MM.1S (cell line): ENCODE measurements around the gene FRAS1.

Experiments
- DNase-seq: peaks from one replicate; pipeline ENCODE4 v3.0.0-alpha.2; 2015
- H2AFZ ChIP-seq: fragments of 300-600 bp; sonication (generic); 2 replicates; pipeline ENCODE4 v1.6.0; 2016; ENCODE audit warnings: antibody characterized with exemption, low read length
- H3F3A ChIP-seq: fragments of 300-600 bp; sonication (generic); 2 replicates; pipeline ENCODE4 v1.6.1; 2016; ENCODE audit warnings: mild to moderate bottlenecking, antibody characterized with exemption, low read length, moderate library complexity, mixed read lengths; ENCODE audit not compliant: insufficient read depth
- H3K27ac ChIP-seq: fragments of 300-600 bp; sonication (generic); 2 replicates; pipeline ENCODE4 v1.5.1; 2016; ENCODE audit warnings: mild to moderate bottlenecking, low read length
- H3K27me3 ChIP-seq: fragments of 300-600 bp; sonication (generic); replicated peaks from 2 replicates; pipeline ENCODE4 v1.6.0; 2016; ENCODE audit warnings: low read length; ENCODE audit not compliant: insufficient read depth
- H3K36me3 ChIP-seq: fragments of 300-600 bp; sonication (generic); replicated peaks from 2 replicates; pipeline ENCODE4 v1.6.1; 2016; ENCODE audit warnings: mild to moderate bottlenecking, low read length, mixed read lengths; ENCODE audit not compliant: insufficient read depth
- H3K4me1 ChIP-seq: fragments of 300-600 bp; sonication (generic); 2 replicates; pipeline ENCODE4 v1.6.1; 2016; ENCODE audit warnings: low read length, mixed read lengths
- H3K4me2 ChIP-seq: fragments of 300-600 bp; sonication (generic); 2 replicates; pipeline ENCODE4 v1.6.0; 2016; ENCODE audit warnings: low read depth, low read length
- H3K4me3 ChIP-seq: fragments of 300-600 bp; sonication (generic); 2 replicates; pipeline ENCODE4 v1.5.1; 2016; ENCODE audit warnings: low read length, mixed read lengths
- H3K79me2 ChIP-seq: fragments of 300-600 bp; sonication (generic); 2 replicates; pipeline ENCODE4 v1.6.1; 2016; ENCODE audit warnings: mixed run types, low read length, mixed read lengths
- H3K9ac ChIP-seq: fragments of 300-600 bp; sonication (generic); 2 replicates; pipeline ENCODE4 v1.6.1; 2016; ENCODE audit warnings: low read length, mixed read lengths
- H3K9me2 ChIP-seq: fragments of 300-600 bp; sonication (generic); replicated peaks from 2 replicates; pipeline ENCODE4 v1.6.1; 2016; ENCODE audit warnings: mild to moderate bottlenecking, low read length, mixed read lengths; ENCODE audit not compliant: insufficient read depth
- H3K9me3 ChIP-seq: fragments of 300-600 bp; sonication (generic); replicated peaks from 2 replicates; pipeline ENCODE4 v1.6.1; 2016; ENCODE audit warnings: mild to moderate bottlenecking, low read length, mixed read lengths; ENCODE audit not compliant: insufficient read depth
- H4K20me1 ChIP-seq: fragments of 300-600 bp; sonication (generic); 2 replicates; pipeline ENCODE4 v1.6.1; 2016; ENCODE audit warnings: mild to moderate bottlenecking, low read length, moderate library complexity, mixed read lengths; ENCODE audit not compliant: insufficient read depth
- EZH2 ChIP-seq: fragments of 300-600 bp; sonication (generic); optimal IDR thresholded peaks from 2 replicates; pipeline ENCODE3; 2017; ENCODE audit warnings: low read depth, mild to moderate bottlenecking, antibody characterized with exemption, low read length, mixed read lengths
- EZH2phosphoT487 ChIP-seq: fragments of 300-600 bp; sonication (generic); IDR thresholded peaks from 2 replicates; pipeline ENCODE4 v1.6.1; 2018; ENCODE audit warnings: antibody characterized with exemption, low read length
- TF ChIP-seq, protein P1 (sequence below): fragments of 300-600 bp; sonication (generic); IDR thresholded peaks from 2 replicates; pipeline ENCODE4 v1.5.1; 2016; ENCODE audit warnings: antibody characterized with exemption, low read length, mixed read lengths

Gene FRAS1

DNA sequence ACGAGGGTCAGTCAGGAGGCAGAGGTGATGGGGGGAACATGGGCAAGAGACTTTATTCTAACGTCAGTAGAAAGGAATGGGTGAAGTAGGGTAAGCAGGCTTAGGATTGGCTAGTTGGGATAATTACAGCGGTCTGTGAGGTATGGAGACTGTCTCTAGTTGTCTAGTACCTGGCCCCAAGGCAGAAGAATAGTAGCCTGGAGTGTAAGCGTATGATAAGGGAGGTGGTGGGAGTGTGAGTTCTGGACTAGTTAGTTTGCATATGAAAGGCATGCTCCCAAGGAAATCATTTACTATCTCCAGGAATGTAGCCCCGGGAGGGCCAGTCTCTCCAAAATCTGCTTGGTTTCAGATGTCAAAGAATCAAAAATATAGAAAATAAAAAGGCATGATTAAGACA is 274.8 kb downstream of the FRAS1 start:
- TF ChIP-seq, protein P1, sequence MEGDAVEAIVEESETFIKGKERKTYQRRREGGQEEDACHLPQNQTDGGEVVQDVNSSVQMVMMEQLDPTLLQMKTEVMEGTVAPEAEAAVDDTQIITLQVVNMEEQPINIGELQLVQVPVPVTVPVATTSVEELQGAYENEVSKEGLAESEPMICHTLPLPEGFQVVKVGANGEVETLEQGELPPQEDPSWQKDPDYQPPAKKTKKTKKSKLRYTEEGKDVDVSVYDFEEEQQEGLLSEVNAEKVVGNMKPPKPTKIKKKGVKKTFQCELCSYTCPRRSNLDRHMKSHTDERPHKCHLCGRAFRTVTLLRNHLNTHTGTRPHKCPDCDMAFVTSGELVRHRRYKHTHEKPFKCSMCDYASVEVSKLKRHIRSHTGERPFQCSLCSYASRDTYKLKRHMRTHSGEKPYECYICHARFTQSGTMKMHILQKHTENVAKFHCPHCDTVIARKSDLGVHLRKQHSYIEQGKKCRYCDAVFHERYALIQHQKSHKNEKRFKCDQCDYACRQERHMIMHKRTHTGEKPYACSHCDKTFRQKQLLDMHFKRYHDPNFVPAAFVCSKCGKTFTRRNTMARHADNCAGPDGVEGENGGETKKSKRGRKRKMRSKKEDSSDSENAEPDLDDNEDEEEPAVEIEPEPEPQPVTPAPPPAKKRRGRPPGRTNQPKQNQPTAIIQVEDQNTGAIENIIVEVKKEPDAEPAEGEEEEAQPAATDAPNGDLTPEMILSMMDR = no peak
- no peak for TF ChIP-seq EZH2phosphoT487
- no peak for TF ChIP-seq EZH2
- Histone ChIP-seq H3K9me2 (no peaks in the 10 kb centered on the region), H3K36me3 (no peaks in the 10 kb centered on the region), H3K79me2 (no peaks in the 10 kb centered on the region), H3K27me3 (no peaks in the 10 kb centered on the region), H3K27ac (no peak overlapping the region), H3K9ac (no peak overlapping the region), H2AFZ (no peak overlapping the region), H3K4me1 (no peaks in the 10 kb centered on the region), H3K4me3 (no peak overlapping the region), H4K20me1 (no peaks in the 10 kb centered on the region), H3K9me3 (no peaks in the 10 kb centered on the region), H3K4me2 (no peak overlapping the region), H3F3A (no peaks in the 10 kb centered on the region)
- no peak for DNase-seq

DNA sequence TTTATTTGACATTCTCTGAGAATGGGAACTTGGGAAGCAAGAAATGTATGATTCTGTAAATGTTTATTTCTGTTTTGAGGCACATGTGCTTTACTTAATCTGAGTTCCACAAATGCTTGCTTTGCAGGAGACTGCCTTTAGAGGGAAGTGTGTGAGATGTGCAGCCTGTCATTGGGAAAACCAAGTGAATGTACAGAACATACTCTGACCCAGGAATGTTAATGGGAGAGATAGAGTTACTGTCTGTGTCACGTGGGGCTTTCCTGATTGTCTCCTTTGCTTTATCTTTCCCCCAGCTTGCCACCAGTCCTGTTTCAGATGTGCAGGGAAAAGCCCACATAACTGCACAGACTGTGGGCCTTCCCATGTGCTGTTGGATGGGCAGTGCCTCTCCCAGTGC is 275.9 kb downstream of the FRAS1 start:
- Histone ChIP-seq H3K4me1 (no peaks in the 10 kb centered on the region), H3K4me2 (no peak overlapping the region), H3F3A (no peaks in the 10 kb centered on the region), H3K9ac (no peak overlapping the region), H3K27me3 (no peaks in the 10 kb centered on the region), H3K36me3 (no peaks in the 10 kb centered on the region), H2AFZ (no peak overlapping the region), H3K9me2 (no peaks in the 10 kb centered on the region), H3K79me2 (no peaks in the 10 kb centered on the region), H3K27ac (no peak overlapping the region), H4K20me1 (no peaks in the 10 kb centered on the region), H3K9me3 (no peaks in the 10 kb centered on the region), H3K4me3 (no peak overlapping the region)
- DNase-seq = no peak
- no peak for TF ChIP-seq EZH2phosphoT487
- TF ChIP-seq EZH2 = no peak
- TF ChIP-seq, protein P1 = no peak

DNA sequence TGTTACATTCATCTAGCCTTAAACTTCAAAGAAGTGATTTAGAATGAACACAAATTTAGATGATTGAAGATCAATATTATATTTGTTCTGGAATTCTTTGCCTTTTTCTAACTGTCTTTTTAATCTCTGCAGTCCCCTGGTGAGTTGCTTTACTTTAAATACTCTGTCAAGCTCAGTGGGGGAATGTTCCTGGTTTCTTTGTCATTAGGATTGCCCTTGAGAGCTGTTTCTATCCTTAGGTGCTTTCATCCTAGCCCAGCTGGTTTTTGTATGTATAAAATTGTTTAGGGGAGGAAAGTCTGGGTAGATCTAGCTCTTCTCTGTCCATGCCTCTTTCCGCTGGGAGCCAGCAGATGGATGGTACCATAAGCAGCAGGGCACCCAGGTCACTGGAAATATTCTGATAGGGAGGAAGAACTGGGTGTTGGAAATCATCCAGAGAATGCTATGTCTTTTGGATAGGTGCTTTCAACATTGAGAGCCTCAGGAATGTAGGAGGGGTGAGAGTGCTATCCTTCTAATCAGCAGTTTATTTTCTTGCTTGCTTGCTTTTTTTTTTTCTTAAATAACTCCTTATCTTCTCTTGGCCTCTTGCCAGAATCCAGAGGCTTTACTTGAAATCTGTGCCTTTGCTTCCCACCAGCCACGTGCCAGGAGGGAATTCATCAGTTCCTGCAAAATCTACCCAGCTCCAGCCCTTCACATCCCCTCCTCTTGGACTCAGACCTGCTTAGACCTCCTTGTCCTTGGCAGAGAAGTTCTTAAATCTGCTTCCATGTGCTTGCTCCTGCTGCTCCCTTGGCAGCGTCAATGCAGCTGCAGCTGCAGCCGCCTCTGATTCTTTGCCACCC is 279.2 kb downstream of the FRAS1 start:
- DNase-seq = no peak
- H3K9ac ChIP-seq = no peak overlapping the region
- no peak overlapping the region for H3K4me2 ChIP-seq
- H3K4me1 ChIP-seq = no peaks in the 10 kb centered on the region
- no peak overlapping the region for H3K4me3 ChIP-seq
- no peaks in the 10 kb centered on the region for H3K27me3 ChIP-seq
- no peaks in the 10 kb centered on the region for H4K20me1 ChIP-seq
- H3K9me3 ChIP-seq = no peaks in the 10 kb centered on the region
- H3K9me2 ChIP-seq = no peaks in the 10 kb centered on the region
- H3K36me3 ChIP-seq = no peaks in the 10 kb centered on the region
- H3F3A ChIP-seq = no peaks in the 10 kb centered on the region
- no peaks in the 10 kb centered on the region for H3K79me2 ChIP-seq
- TF ChIP-seq EZH2phosphoT487 = no peak
- no peak for TF ChIP-seq EZH2
- TF ChIP-seq, protein P1 = no peak
- no peak overlapping the region for H3K27ac ChIP-seq
- H2AFZ ChIP-seq = no peak overlapping the region
